GM12865 (cell line): ENCODE measurements around the gene LRRC53.
A peak's percentile ranks its signal among the peaks of the same experiment; 100 is the strongest.

ENCODE experiments used
- DNase-seq: peaks from one replicate; pipeline ENCODE4 v3.0.0; 2010; ENCODE audit warnings: low read depth
- H3K4me3 ChIP-seq: 2 replicates; pipeline ENCODE4 v1.5.1; 2011; ENCODE audit warnings: mild to moderate bottlenecking, low read depth, low read length, control low read depth
- TF ChIP-seq, protein P1 (sequence below): IDR thresholded peaks from 2 replicates; pipeline ENCODE4 v1.5.1; 2011; ENCODE audit warnings: low read length, control low read depth, low read depth, inconsistent platforms; ENCODE audit not compliant: insufficient read depth; ENCODE audit errors: missing control alignments

The LRRC53 gene

DNA sequence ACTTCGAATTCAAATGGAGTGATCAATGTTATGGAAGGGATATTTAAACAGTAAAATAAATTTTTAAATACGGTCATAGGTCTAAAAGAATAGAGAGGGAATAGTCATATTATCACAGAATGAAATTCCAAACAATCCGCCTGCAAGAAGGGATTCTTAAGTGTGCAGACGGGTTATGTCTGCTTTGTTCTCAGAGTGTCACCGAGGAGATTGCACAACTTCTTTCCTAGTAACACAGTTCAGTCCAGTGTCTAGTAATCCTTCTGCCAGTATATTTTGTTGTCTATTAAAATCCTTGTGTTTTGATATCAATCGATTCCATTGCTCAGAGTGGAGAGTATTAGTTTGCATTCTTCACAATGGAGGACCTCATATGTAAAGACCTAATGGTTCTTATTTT is 48.4 kb downstream of the LRRC53 start:
- H3K4me3 ChIP-seq = no peak overlapping the region
- no peak for DNase-seq
- TF ChIP-seq, protein P1, sequence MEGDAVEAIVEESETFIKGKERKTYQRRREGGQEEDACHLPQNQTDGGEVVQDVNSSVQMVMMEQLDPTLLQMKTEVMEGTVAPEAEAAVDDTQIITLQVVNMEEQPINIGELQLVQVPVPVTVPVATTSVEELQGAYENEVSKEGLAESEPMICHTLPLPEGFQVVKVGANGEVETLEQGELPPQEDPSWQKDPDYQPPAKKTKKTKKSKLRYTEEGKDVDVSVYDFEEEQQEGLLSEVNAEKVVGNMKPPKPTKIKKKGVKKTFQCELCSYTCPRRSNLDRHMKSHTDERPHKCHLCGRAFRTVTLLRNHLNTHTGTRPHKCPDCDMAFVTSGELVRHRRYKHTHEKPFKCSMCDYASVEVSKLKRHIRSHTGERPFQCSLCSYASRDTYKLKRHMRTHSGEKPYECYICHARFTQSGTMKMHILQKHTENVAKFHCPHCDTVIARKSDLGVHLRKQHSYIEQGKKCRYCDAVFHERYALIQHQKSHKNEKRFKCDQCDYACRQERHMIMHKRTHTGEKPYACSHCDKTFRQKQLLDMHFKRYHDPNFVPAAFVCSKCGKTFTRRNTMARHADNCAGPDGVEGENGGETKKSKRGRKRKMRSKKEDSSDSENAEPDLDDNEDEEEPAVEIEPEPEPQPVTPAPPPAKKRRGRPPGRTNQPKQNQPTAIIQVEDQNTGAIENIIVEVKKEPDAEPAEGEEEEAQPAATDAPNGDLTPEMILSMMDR = no peak

DNA sequence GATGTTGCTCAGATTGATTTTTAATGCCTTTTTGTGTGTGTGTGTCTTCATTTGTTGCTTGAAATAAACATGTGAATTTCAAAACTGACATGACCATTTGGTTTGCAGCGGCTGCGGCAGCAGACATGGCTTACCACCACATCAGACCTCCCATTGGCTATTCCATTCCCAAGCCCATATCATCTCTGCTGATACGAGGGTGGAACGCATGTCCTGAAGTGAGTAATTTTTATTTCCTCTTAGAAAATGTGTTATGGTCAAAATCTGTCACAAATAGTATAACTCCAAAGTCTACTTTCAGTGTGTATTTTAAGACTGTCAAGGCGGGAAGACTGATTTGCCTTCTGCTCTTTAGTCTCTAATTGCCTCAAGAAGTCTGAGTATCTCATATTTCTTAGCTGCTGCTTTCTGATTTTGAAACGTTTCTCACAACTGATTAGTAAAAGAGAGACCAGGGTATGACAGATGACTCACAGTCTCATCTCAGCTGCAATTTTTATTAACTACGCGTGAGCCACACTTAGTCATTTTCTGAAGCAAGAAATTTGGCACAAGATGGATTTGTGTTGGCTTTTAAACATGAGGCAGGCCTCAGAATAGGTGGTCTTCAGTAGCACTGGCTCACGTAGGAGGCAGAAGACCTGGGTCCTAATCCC is 49.0 kb downstream of the LRRC53 start:
- DNase-seq = peak; percentile 37
- H3K4me3 ChIP-seq = no peak overlapping the region
- TF ChIP-seq, protein P1 = no peak

DNA sequence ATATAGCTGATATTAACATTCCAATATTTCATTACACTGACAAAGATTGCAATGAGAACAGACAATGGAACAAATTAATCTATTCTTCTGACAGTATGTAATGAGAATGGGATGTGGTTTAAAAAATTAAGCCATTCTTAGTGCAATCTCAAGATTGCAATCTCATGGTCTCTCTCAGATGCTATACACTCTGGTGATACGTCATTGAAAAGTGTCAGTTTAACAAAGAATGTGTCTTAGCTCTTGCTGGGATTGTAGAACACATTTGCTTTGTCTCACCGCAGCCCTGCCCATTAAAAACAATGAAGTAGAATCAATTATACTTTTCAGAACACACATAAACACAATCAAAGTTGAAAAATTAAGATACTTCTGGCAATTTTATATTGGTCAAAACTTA is 55.2 kb downstream of the LRRC53 start:
- H3K4me3 ChIP-seq = no peak overlapping the region
- TF ChIP-seq, protein P1 = no peak
- DNase-seq = no peak

DNA sequence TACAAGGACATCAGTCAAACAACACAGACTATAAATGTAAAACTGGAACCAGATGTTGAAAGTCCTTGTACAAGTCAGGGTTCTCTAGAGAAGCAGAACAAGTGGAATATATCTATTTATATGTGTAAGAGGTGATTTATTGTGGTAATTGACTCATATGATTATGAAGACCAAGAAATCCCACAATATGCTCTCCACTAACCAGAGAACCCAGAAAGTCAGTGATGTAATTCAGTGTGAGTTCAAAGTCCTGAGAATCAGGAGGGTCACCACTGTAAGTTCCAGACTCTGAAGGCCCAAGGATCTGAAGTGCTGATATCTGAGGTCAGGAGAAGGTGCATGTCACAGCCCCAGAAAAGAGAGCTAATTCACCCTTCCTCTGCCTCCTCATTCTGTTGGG is 57.0 kb downstream of the LRRC53 start:
- no peak overlapping the region for H3K4me3 ChIP-seq
- DNase-seq = no peak
- TF ChIP-seq, protein P1 = no peak

DNA sequence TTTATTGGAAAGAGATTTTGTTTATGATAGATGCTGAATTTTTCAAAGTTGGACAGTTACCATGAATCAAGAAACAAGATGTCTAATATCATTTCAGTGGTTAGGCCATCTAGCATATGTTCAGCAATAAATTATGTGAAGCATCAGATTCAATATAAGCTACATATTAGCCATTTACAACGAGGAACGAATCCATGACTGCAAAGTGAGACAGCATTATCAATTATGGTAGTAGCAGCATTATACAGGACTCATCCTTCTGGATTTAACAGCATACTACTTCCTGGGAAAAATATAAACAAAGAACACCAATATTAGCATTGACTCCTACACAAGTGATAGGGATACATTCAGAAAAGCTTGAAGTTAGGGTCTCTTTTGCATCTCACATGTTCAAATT is 59.1 kb downstream of the LRRC53 start:
- no peak for DNase-seq
- TF ChIP-seq, protein P1 = no peak
- no peak overlapping the region for H3K4me3 ChIP-seq

DNA sequence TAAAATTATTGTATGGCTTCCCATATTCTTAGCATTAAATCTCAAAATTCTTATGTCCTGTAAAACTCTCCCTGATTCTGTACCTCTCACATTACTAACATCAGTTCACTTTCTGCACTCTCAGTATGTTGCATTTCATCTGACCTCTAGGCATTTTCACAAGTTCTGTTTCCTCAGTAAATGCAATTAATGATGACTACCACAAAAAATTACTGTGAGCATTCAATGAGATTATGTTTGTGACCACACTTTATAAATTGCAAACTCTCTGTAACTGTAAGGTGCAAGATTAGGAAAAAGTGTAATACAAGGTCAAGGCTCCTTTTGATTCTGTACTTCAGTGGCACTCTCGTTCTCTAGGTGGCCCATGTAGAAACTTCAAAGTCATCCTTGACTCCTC is 60.4 kb downstream of the LRRC53 start:
- DNase-seq = no peak
- TF ChIP-seq, protein P1 = no peak
- H3K4me3 ChIP-seq = no peak overlapping the region

DNA sequence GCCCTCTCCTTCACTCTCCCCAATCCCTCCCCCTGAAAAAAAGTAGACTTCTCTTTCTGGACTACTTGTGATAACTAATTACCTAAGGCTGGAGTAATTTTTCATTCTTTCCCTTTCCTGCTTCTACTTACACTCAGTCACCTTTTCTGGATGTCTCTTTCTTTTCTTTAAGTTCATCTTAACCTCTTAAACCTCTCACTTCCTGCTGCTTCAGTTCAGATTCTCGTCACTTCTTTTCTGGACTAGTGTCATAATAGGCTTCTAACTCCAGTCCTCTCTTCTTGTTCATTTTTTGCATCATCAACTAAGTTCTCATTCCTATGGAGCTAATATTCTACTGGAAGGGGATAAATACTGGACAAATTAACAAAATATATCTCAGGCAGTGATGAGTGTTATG is 75.4 kb downstream of the LRRC53 start:
- DNase-seq = no peak
- TF ChIP-seq, protein P1 = no peak
- H3K4me3 ChIP-seq = no peak overlapping the region
